HG03097 (cell line): ENCODE results near the gene CDK18.
"Not testable (repeated sequence)": the region's sequence is repeated elsewhere in the genome, so short reads cannot be mapped to it uniquely, and the experiment has no call there.

Source experiments
- ATAC-seq: cut with Tn5 transposase; IDR thresholded peaks from one replicate; pipeline ENCODE4 v1.9.1; 2021; ENCODE audit not compliant: unreplicated experiment, low FRiP score

CDK18 gene

DNA sequence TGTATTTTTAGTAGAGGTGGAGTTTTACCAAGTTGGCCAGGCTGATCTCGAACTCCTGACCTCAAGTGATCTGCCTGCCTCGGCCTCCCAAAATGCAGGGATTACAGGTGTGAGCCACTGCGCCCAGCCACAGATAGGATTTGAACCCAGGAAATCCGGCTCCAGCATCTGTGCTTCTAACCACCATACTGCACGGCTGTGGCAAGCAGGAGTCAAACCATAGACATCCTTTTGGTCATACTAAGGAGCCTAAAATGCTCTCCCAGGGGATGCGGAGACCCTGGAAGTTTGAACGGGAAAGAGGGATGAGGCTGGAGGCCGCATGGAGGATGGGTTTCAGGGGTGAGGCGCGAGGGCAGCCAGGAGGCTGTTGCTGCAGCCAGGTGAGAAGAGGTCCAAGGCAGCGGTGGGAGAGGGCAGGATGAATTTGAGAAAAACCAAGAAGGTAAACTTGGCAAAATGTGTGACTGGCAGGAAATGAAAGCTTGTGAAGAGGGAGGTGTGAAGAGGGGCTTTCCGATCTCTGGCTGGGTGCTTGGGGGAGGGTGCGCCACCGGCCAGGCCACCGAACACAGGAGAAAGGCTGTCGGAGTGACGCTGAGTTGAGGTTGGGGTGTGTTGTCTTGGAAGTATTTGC lies 24.0 kb upstream of the CDK18 start:
- ATAC-seq, result no peak

DNA sequence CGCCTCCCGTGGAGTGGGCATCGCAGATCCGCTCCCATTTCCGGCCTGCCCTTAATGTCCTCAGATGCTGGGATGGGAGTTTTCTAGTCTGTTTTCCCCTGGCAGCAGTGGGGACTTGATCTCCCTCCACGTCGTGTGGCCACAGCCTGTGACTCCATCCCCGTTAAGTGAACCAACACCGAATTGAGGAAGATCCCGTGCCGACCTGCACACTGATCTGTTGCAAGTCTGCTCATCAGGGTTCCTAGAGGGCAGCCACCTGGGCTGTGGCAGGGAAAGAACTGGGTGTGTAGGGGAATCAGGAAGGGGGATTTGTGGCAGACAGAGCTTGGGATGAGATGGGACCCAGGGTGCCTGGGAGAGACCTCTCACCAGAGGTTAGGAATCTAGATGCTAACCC lies 23.3 kb upstream of the CDK18 start:
- ATAC-seq, result no peak

DNA sequence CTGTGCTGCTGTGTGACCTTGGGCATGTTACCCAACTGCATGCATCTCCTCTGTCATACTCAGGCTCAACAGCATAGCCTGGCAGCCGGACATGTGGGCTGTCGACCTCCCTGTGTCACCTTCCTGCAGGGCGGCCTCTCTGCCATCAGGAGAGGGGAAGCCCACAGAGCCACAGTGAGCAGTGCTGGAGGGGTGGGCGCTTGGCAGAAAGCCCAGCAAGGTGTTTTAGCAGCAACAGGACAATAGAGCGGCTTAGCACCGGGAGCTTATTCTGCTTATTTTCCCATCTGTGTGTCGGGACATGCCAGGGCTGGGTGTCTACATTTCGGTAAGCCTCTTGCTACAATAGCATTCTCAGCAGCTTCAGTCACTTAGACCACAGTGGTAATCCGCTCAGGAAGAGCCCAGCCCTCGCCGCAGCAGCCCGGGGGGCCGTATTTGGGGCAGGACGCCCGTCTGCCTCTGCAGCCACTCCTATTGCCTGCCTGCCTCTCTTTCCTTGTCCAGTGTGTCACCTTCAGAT lies 22.8 kb upstream of the CDK18 start:
- ATAC-seq, result no peak

DNA sequence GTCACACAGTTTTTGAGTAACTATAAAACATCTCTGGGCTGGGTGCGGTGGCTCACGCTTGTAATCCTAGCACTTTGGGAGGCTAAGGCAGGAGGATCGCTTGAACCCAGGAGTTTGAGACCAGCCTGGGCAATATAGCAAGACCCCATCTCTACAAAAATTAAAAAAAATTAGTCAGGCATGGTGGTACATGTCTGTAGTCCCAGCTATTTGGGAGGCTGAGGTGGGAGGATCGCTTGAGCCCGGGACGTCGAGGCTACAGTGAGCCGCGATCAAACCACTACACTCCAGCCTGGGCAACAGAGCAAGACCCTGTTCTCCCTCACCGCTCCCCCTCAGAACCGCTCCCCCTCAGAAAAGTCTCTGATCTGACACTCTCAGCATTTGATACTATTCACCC lies 21.9 kb upstream of the CDK18 start:
- ATAC-seq, result not testable (repeated sequence)

DNA sequence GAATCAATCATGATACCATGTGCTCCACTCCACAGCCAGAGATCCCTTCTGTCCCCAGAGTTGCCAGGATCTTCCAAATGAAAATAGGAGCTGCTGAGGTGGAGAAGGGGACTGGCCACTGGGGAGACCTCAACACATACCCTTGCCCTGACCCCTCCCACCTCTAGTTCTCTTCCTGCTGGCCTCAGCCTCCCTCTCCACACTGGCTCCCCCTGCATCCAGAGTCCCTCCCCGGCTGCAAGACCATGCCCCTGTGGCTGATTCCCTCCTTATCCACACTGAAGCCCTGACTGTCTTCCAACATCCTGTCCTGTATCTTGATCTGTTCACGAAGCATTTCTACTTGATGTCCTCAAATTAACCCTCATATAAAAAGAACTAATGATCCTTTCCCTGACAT lies 21.1 kb upstream of the CDK18 start:
- no peak for ATAC-seq

DNA sequence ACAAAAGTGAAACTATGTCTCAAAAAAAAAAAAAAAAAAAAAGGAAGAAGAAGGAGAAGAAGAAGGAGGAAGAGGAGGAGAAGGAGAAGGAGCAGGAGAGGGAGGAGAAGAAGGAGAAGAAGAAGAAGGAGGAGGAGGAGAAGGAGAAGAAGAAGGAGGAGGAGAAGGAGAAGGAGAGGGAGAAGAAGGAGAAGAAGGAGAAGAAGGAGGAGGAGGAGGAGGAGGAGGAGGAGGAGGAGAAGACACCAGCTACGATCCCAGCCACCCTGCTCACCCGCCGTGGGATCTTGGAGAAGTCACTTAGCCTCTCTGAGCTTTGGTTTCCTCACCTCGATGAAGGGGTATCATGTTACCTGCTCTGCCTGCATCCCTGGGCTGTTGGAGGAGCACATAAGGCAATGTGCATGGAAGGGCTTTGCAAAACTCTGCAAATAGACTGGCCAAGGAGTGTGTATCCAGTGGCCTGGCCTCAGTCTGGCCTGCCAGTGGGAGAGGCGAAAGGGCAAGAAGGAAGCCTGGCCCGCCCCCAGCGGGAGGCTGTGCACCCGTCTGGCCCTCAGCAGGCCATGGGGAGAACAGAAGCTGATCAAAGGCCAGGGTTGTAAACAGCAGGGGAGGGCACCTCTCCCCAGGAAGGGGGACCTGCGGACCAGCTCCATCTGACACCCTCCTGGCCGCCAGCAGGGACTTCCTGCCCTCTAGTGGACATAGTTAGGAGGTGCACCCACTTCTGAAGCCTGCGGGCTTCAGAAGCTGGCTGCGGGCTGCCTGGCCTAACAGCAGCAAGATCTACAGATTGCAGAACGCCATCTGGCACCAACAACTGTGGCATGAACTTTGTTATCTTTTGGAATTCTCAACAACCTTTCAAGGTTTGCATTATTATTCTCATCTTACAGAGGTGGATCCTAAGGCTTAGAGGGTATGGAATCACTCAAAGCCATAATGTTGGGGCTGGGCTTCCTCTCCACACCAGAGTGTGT lies 19.2 kb upstream of the CDK18 start:
- ATAC-seq, result no peak

DNA sequence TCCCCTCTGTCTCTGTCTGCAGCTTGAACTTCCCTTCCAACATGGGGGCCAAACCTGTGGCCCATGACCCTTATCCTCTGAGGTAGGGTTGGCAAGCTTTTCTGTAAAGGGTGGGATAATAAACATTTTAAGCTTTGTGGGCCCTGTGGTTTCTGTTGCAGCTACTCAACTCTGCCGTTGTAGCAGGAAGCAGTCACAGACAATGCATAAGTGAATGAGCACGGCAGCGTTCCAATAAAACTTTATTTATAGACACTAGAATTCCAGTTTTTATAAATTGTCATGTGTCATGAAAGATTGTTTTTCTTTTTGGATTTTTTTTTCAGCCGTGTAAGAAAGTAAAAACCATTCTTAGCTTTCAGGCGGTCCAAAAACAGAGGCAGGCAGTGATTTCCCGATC lies 18.2 kb upstream of the CDK18 start:
- ATAC-seq, result no peak

DNA sequence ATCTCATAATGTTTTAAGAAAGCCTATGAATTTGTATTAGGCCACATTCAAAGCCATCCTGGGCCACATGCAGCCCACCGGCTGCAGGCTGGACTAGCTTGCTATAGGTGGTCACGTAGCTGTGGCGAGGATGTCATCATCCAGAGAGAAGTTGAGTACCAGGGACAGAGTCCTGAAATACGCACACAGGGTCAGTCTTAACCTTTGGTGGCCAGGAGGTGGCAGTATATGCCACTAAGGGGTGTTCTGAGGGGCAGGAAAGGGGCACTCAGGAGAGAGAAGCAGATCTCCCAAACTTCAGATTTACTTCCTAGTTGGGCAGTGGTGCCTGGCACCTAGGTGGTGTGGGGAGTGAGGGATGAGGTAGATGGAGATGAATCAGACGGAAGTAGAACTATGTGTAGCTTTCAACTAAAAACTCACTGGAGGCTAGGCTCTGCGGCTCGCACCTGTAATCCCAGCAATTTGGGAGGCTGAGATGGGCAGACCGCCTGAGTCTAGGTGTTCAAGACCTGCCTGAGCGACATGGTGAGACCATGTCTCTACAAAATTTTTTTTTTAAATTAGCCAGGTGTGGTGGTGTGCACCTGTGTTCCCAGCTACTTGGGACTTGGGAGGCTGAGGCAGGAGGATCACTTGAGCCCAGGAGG lies 16.3 kb upstream of the CDK18 start:
- no peak for ATAC-seq

DNA sequence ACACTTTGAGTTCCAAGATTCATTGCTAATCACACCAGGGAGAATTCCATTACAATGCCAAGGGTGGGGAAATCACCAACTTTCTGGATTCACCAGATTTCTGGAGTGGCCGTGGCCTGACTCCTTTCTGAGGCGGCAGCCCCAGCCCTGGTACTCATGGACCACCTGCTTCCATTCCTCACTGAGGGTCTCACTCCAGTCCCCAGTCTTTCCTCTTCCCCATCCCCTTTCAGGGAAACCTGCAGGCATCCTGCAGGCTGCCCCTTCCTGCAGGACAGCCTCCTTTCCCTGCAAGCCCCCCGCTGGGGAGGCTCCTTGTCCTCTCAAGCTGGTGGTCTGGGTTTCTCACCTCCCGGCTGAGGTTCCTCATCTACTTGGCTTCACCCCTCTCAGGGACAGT lies 12.7 kb upstream of the CDK18 start:
- ATAC-seq, result no peak

DNA sequence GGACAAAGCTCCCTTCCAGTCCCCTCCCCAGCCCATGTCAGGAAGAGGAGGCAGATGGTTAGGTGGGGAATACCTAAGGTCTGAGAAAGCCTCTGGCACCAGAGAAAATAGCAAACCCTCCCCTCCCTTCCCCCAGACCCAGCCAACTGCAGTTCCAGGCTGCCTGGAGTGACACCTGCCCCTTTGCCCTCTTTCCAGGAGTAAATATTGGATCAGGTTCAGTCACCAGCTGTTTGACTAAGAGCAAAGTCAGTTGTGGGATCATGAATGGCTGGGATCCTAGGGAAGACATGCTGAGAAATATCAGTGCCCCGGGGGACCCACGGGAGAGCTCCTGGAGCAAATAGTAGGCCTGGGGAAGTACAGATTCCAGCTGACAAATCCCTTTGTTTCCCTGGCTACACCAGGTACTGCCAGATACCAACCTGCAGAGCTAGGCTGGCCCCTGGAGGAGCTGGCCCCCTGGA lies 12.2 kb upstream of the CDK18 start:
- ATAC-seq, result no peak

DNA sequence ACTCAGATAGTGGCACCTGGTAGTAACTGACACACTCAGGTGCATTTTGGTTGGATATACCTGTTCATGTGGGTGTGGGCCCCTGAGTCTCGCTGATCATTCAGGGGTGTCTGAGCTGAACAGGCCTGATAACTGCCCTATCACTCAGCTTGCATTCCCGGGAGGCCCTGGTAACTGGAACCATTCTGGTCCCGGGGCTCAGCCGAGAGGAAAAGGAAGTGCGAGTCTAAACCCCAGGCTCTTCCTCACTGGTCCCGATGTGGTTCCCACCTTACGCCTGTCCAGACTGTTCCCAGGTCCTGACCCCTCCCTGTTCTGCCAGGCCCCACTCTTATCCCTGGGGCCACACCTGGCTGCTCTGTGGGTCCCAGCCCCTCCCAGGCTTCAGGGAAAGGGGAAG lies 11.7 kb upstream of the CDK18 start:
- no peak for ATAC-seq

DNA sequence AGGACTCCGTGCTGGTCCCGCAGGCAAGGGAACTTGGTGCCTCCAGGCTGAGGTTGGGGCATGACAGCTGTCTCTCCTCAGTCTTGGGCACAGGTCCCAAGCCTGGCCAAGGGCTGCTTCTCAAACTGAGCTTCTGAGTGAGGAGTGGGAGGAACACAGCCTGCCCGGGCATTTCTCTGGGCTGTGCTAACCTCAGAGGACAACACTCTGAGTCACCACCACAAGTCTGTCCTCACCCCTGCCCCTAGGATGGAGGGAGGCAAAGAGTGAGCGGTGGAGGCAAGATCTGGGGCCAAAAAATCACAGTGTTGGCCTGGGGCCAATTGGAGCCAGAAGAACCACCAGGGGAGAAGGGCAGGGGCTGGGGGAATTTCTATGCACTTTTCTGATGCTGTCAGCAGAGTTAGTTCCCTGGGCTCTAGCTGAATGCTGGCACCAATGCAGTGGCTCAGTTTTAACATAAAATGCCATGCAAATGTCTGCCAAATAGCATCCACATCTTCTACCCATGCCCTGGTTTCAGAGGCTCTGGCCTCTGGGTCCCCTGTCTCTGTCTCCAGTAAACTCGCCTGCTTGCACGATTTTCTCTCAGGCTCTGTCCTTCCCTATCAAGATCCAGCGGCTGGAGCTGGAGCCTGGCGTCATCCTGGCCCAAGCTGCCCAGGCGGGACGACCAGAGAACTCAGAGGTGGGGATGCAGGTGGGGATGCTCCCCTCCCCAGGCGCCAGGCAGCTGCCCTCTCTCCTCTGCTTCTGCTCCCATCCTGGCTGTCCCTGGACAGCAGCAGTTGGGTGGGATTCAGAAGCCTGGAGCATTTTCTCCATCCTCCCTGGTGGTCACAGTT lies 11.0 kb upstream of the CDK18 start:
- no peak for ATAC-seq

DNA sequence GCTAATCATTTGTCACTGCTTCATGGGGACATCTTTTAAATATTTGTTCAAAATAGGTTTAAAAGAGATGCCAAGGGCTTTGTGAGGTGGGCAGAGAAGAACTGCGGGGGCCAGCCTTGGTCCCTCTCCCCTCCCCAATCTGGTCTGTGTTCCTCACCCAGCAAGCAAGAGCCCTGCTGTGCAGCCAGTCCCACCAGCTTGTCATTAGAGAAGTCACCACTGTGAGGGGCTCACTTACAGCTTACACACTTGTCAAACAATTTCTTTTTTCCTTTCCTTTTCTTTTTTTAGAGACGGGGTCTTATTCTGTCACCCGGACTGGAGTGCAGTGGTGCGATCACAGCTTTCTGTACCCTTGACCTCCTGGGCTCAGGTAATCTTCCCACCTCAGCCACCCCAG lies 10.4 kb upstream of the CDK18 start:
- ATAC-seq, result no peak

DNA sequence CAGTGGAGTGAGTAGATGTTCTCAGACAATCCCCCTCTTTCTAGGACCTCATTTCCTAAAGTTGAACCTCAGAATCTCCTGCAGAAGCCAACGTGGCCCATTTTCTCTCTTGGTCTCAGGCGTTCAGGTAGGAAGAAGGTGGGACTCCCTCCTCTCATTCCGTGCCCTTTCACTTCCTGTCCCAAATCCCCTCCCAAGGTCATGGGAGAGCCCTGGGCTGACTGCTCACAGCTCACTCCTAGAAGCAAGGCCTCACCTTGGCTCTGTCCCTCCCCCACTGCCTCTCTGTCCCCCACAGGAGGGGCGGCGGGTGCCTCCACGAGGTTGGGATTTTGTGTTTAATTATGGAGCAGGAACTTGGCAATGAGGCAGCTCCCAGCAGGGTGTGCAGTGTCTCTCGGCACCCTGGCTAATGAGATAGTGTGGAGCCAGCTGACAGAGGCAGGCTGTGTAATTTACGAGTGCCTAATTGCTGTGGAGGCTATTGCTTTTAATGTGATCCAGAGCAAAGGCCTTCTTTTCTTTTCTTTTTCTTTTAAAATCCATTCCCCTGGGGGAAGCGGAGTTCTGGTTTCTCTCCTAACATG lies 9.1 kb upstream of the CDK18 start:
- no peak for ATAC-seq

DNA sequence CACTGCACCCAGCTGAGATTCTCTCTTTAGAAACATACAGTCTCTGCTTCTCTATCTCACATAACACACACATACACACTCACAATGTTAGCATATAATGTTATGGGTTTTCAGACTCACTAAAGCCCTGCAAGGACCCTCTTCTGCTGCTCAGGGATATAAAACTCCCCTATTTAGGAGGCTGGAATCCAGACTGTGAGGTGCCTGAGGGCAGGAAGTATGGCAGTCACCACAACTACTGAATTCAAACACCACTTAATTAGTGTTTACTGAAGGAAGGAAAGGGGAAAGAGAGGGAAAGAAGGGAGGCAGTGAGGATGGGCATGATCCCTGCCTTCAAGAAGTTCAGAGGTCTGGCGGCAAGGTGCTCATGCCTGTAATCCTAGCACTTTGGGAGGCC lies 7.8 kb upstream of the CDK18 start:
- no peak for ATAC-seq

DNA sequence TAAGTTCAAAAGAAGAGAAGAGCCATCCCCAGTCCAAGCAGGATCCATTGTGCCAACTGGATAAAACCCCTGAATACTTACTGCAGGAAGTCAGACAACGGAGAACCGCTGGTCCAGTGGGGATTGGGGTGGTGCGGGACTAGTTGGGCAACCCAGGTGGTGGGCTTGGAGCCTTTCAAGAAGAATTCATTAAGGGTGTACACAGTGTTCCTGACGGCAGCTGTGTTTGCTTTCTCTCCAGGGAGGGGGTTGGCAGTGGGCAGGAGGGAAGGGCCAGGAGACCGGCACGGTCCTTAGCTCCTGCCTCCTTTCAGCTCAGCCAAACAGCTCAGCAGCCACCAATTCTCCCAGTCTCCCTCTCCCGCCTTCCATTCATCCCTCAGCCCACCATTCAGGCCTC lies 7.1 kb upstream of the CDK18 start:
- ATAC-seq, result no peak

DNA sequence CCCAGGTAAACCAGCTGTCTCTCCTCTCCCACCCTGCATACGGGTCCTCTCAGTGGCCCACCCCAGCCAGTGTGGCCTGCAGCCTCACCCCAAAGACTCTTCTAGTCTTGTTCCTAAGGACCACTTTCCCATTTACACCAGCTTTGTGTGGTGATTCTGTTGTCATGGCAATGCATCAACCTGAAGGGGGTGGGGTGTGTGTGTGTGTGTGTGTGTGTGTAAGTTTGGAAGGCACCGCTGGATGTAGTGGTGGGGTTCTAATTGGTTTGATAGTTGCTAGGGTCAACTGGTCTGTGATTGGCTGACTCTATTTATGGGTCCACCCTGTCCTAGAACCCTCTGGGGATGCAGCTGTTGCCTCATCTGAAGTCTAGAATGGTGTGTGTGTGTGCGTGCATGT lies 4.7 kb upstream of the CDK18 start:
- ATAC-seq, result no peak

DNA sequence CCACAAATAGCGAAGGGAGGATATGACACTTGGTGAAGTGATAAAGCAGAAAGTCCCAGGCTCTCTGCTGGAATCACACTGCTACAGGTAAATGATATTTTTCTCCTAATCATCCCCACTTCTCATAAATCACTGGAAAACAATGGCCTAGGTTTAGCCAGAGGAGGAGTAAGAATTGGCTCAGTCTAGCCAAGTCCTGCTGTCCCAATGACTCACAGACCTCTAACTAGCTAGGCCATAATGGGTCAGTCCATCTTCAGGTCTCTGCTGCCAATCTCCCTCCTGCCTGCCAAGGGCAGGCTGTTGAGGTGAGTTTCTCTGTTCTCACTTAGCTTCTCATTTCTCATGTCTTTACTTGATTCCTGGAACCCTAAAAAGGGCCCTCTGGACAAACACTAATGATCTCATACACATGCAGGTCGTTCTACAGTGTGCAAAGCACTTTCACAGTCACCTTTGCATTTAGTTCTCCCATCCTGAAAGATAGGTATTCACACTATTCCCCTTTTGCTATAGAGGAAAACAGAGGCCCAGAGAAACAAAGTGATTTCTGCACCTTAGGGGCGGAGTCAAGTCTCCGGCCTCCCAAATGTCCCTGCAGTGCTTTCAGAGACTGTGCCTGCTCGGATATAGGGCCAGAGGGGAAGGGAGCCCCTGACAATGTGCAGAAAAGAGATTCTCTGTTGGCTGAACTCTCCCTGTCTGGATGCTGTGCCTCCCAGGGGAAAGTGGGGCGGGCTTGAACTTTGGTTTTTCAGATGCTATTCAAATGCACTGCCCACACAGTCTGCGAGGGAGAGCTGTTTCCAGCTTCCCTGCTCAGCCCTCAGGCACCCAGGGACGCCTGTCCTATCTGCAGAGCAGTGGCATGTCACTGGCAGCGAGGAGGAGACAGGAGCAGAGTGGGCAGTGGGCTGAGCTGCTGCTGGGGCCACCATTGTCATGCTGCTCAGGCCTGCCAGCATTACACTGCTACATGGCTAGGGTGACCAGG lies 3.9 kb upstream of the CDK18 start:
- ATAC-seq, result no peak
